ENCODE data around the gene NFAM1. TPM values are rescaled to one million over a fixed set of nuclear protein-coding genes. Genes with fewer than 3 reads are reported as not detected.

NFAM1 gene
- total and polyA plus RNA-seq, 5 experiments from 2014 or later, result 0.23 to 0.25 TPM; not detected in 3

GRCh38 chr22:42357634-42358296 is 74.4 kb downstream of the NFAM1 start:
- ATAC-seq (no peak), DNase-seq (no peak)
- H3K4me3 Mint-ChIP-seq, result no peak overlapping the region
- H3K4me1 Mint-ChIP-seq, result peaks cover 0 to 7% (median 3%) of the 10 kb centered on the region in 4 donors
- no peak overlapping the region for H3K27ac Mint-ChIP-seq
- POLR2A ChIA-PET, result no interaction called here
- peaks cover 5 to 18% (median 15%) of the 10 kb centered on the region in 5 donors for H3K27me3 Mint-ChIP-seq
- H3K36me3 Mint-ChIP-seq, result no peaks in the 10 kb centered on the region
- H3K9me3 Mint-ChIP-seq, result no peaks in the 10 kb centered on the region

- Mint-ChIP-seq H3K27ac (no peak overlapping the region), H3K9me3 (no peaks in the 10 kb centered on the region), H3K4me1 (peaks cover 0 to 7% (median 3%) of the 10 kb centered on the region in 4 donors), H3K27me3 (peaks cover 2 to 14% (median 13%) of the 10 kb centered on the region in 5 donors), H3K36me3 (no peaks in the 10 kb centered on the region), H3K4me3 (no peak overlapping the region)
- ATAC-seq (no peak), DNase-seq (no peak)
- POLR2A ChIA-PET, result no interaction called here
These were observed 75.0 kb downstream of the NFAM1 start for GRCh38 chr22:42357221-42357620.

GRCh38 chr22:42356533-42356932 is 75.7 kb downstream of the NFAM1 start:
- POLR2A ChIA-PET, result no interaction called here
- no peak overlapping the region for H3K27ac Mint-ChIP-seq
- no peaks in the 10 kb centered on the region for H3K36me3 Mint-ChIP-seq

GRCh38 chr22:42353883-42354727 is 78.1 kb downstream of the NFAM1 start:
- no peak overlapping the region for H3K4me3 Mint-ChIP-seq
- POLR2A ChIA-PET, result interaction anchor here (0.9 to 1.0 kb wide), 2 partner anchors 10 to 15 kb away, joined by 3 read pairs; no protein-coding TSS in a partner anchor
- no peak for ATAC-seq
- H3K27me3 Mint-ChIP-seq, result peaks cover 0 to 7% (median 0%) of the 10 kb centered on the region in 5 donors
- DNase-seq, result no peak
- no peaks in the 10 kb centered on the region for H3K36me3 Mint-ChIP-seq
- H3K9me3 Mint-ChIP-seq, result no peaks in the 10 kb centered on the region
- H3K27ac Mint-ChIP-seq, result peak overlapping the region in 2 of 10 donors; percentile 6 to 43
- H3K4me1 Mint-ChIP-seq, result peaks cover 0 to 7% (median 3%) of the 10 kb centered on the region in 4 donors

More at GRCh38 chr22:42356533-42356932, 75.7 kb downstream of the NFAM1 start:
- DNase-seq (no peak), ATAC-seq (no peak)
- H3K4me3 Mint-ChIP-seq, result no peak overlapping the region
- H3K27me3 Mint-ChIP-seq, result peaks cover 0 to 11% (median 6%) of the 10 kb centered on the region in 5 donors
- H3K4me1 Mint-ChIP-seq, result peaks cover 0 to 7% (median 3%) of the 10 kb centered on the region in 4 donors
- H3K9me3 Mint-ChIP-seq, result no peaks in the 10 kb centered on the region

- DNase-seq (no peak), ATAC-seq (no peak)
- Mint-ChIP-seq H3K4me3 (no peak overlapping the region), H3K27ac (no peak overlapping the region), H3K9me3 (no peaks in the 10 kb centered on the region), H3K36me3 (no peaks in the 10 kb centered on the region), H3K4me1 (peaks cover 0 to 22% (median 7%) of the 10 kb centered on the region in 4 donors), H3K27me3 (peaks cover 0 to 7% (median 0%) of the 10 kb centered on the region in 5 donors)
- POLR2A ChIA-PET, result no interaction called here
These were observed 81.8 kb downstream of the NFAM1 start for GRCh38 chr22:42350373-42350772.

GRCh38 chr22:42347281-42347824 is 84.8 kb downstream of the NFAM1 start:
- ATAC-seq, result peak; percentile 35 to 61
- POLR2A ChIA-PET, result interaction anchor here (0.6 to 1.6 kb wide), 3 partner anchors 12 to 32 kb away, joined by 3 to 5 read pairs (median 3); no protein-coding TSS in a partner anchor
- peak overlapping the region in 2 of 10 donors; percentile 56 to 63 for H3K27ac Mint-ChIP-seq
- no peaks in the 10 kb centered on the region for H3K9me3 Mint-ChIP-seq
- H3K36me3 Mint-ChIP-seq, result no peaks in the 10 kb centered on the region
- no peak overlapping the region for H3K4me3 Mint-ChIP-seq
- H3K4me1 Mint-ChIP-seq, result peaks cover 2 to 23% (median 12%) of the 10 kb centered on the region in 4 donors
- DNase-seq, result peak in 6 of 10 donors; percentile 18 to 37 (median 28)
- peaks cover 0 to 7% (median 0%) of the 10 kb centered on the region in 5 donors for H3K27me3 Mint-ChIP-seq

GRCh38 chr22:42346722-42347121 is 85.5 kb downstream of the NFAM1 start:
- Mint-ChIP-seq H3K27ac (no peak overlapping the region), H3K27me3 (peaks cover 0 to 10% (median 0%) of the 10 kb centered on the region in 5 donors), H3K4me3 (peak overlapping the region in 1 of 10 donors; percentile 49), H3K4me1 (peaks cover 8 to 29% (median 18%) of the 10 kb centered on the region in 4 donors), H3K9me3 (no peaks in the 10 kb centered on the region), H3K36me3 (no peaks in the 10 kb centered on the region)
- POLR2A ChIA-PET, result interaction anchor here (1.0 to 1.6 kb wide), 2 partner anchors 14 to 61 kb away, joined by 3 to 5 read pairs; no protein-coding TSS in a partner anchor
- DNase-seq (no peak), ATAC-seq (no peak)

GRCh38 chr22:42345458-42345857 is 86.7 kb downstream of the NFAM1 start:
- Mint-ChIP-seq H3K4me3 (peak overlapping the region in 7 of 10 donors; percentile 8 to 83 (median 54)), H3K27me3 (peaks cover 0 to 8% (median 0%) of the 10 kb centered on the region in 5 donors), H3K4me1 (peaks cover 9 to 39% (median 23%) of the 10 kb centered on the region in 4 donors), H3K9me3 (no peaks in the 10 kb centered on the region), H3K36me3 (no peaks in the 10 kb centered on the region), H3K27ac (peak overlapping the region in 2 of 10 donors; percentile 65 to 69)
- POLR2A ChIA-PET, result interaction anchor here (0.8 to 1.6 kb wide), 6 partner anchors 11 to 60 kb away, joined by 3 to 5 read pairs (median 3); no protein-coding TSS in a partner anchor
- DNase-seq, result no peak
- no peak for ATAC-seq

- H3K4me3 Mint-ChIP-seq, result peak overlapping the region; percentile 30 to 83 (median 54)
- DNase-seq (no peak), ATAC-seq (no peak)
- H3K4me1 Mint-ChIP-seq, result peaks cover 13 to 39% (median 25%) of the 10 kb centered on the region in 4 donors
- H3K27me3 Mint-ChIP-seq, result peaks cover 0 to 8% (median 0%) of the 10 kb centered on the region in 5 donors
- no peaks in the 10 kb centered on the region for H3K9me3 Mint-ChIP-seq
- peak overlapping the region in 4 of 10 donors; percentile 35 to 65 (median 58) for H3K27ac Mint-ChIP-seq
- H3K36me3 Mint-ChIP-seq, result no peaks in the 10 kb centered on the region
- POLR2A ChIA-PET, result interaction anchor here (0.8 to 1.4 kb wide), 4 partner anchors 9 to 15 kb away, joined by 3 to 4 read pairs (median 3); no protein-coding TSS in a partner anchor
These were observed 87.8 kb downstream of the NFAM1 start for GRCh38 chr22:42344361-42344905.

GRCh38 chr22:42343531-42344081 is 88.6 kb downstream of the NFAM1 start:
- H3K27me3 Mint-ChIP-seq, result peaks cover 0 to 8% (median 0%) of the 10 kb centered on the region in 5 donors
- peak overlapping the region in 2 of 10 donors; percentile 61 to 81 for H3K4me3 Mint-ChIP-seq
- POLR2A ChIA-PET, result interaction anchor here (1.2 kb wide), 1 partner anchor 46 kb away, joined by 5 read pairs; no protein-coding TSS in a partner anchor

GRCh38 chr22:42343121-42343454 is 89.1 kb downstream of the NFAM1 start:
- peak overlapping the region in 4 of 10 donors; percentile 35 to 76 (median 60) for H3K27ac Mint-ChIP-seq
- DNase-seq, result no peak

More at GRCh38 chr22:42343531-42344081, 88.6 kb downstream of the NFAM1 start:
- Mint-ChIP-seq H3K27ac (no peak overlapping the region), H3K9me3 (no peaks in the 10 kb centered on the region), H3K4me1 (peaks cover 13 to 39% (median 25%) of the 10 kb centered on the region in 4 donors), H3K36me3 (no peaks in the 10 kb centered on the region)
- peak; percentile 76 to 84 for ATAC-seq
- DNase-seq, result peak in 5 of 10 donors; percentile 25 to 39 (median 34)

More at GRCh38 chr22:42343121-42343454, 89.1 kb downstream of the NFAM1 start:
- POLR2A ChIA-PET, result interaction anchor here (1.2 kb wide), 1 partner anchor 46 kb away, joined by 5 read pairs; no protein-coding TSS in a partner anchor
- peak in 1 of 2 donors; percentile 23 for ATAC-seq
- Mint-ChIP-seq H3K27me3 (peaks cover 0 to 8% (median 0%) of the 10 kb centered on the region in 5 donors), H3K4me1 (peaks cover 13 to 38% (median 25%) of the 10 kb centered on the region in 4 donors), H3K36me3 (no peaks in the 10 kb centered on the region), H3K9me3 (no peaks in the 10 kb centered on the region), H3K4me3 (peak overlapping the region; percentile 57 to 87 (median 74))

Data from naive thymus-derived CD8-positive, alpha-beta T cell (primary cell).